Mesodermal cell (in vitro differentiated cells): ENCODE measurements around the gene CHST12. TPM values are rescaled to one million over a fixed set of nuclear protein-coding genes. Genes with fewer than 3 reads are reported as not detected.

Experiments used
- H3K27ac ChIP-seq: 2 replicates; pipeline ENCODE4 v1.7.0; 2013; ENCODE audit warnings: mild to moderate bottlenecking, low read depth, low read length, moderate library complexity; ENCODE audit not compliant: severe bottlenecking
- H3K36me3 ChIP-seq: 2 replicates; pipeline ENCODE4 v1.7.1; 2013; ENCODE audit warnings: mild to moderate bottlenecking, low read length, moderate library complexity; ENCODE audit not compliant: control insufficient read depth, insufficient read depth
- H3K4me1 ChIP-seq: one replicate; pipeline ENCODE4 v1.7.1; 2013; ENCODE audit warnings: mild to moderate bottlenecking, low read length; ENCODE audit not compliant: insufficient read depth, control insufficient read depth, poor library complexity, severe bottlenecking
- H3K4me3 ChIP-seq: 2 replicates; pipeline ENCODE4 v1.7.0; 2013; ENCODE audit warnings: low read length, control low read depth, mild to moderate bottlenecking; ENCODE audit not compliant: insufficient read depth, poor library complexity, severe bottlenecking; ENCODE audit errors: extremely low read depth
- H3K9me3 ChIP-seq: 2 replicates; pipeline ENCODE4 v1.7.1; 2013; ENCODE audit warnings: mild to moderate bottlenecking, low read length, moderate library complexity; ENCODE audit not compliant: control insufficient read depth
- WGBS, 2 experiments: methylation state at CpG; one replicate each; pipeline ENCODE4 v1.1.5; 2013; ENCODE audit warnings: missing lambda C conversion rate in 2 of 2; ENCODE audit not compliant: insufficient coverage in 2 of 2; 5-methylcytosine and 5-hydroxymethylcytosine counted together
- polyA plus RNA-seq, 2 experiments: library from polyadenylated mRNA; stranded (reverse); fragments of 50-300 nt; gene quantifications; one replicate each; pipeline ENCODE4 v1.2.3, GENCODE V29; 2013

Gene CHST12
- polyA plus RNA-seq (2013, experiment 1 of 2) = 20.6 TPM
- polyA plus RNA-seq (2013, experiment 2 of 2) = 15.7 TPM

- no peaks in the 10 kb centered on the region for H3K36me3 ChIP-seq
- peak within 1 kb of the TSS; percentile 76 for H3K4me3 ChIP-seq
- WGBS, 2 experiments = 3 to 4% methylated on average over 41 to 51 of the region's 89 CpGs
- no peaks in the 10 kb centered on the region for H3K9me3 ChIP-seq
- peak within 1 kb of the TSS; percentile 36 for H3K27ac ChIP-seq
- H3K4me1 ChIP-seq = peaks cover 18% of the 10 kb centered on the region
Observed at GRCh38 chr7:2403014-2403717, at the start of gene CHST12. CHST12 (plus strand) TSS chr7:2403611; CDS start chr7:2432640, 29,029 bp downstream.

- 0% methylated on average over 15 to 25 of the region's 26 CpGs for WGBS, 2 experiments
- H3K36me3 ChIP-seq = peaks cover 24% of the 10 kb centered on the region
- H3K4me1 ChIP-seq = peaks cover 14% of the 10 kb centered on the region
- H3K27ac ChIP-seq = peak overlapping the region; percentile 100
- peak overlapping the region; percentile 88 for H3K4me3 ChIP-seq
- no peaks in the 10 kb centered on the region for H3K9me3 ChIP-seq
Observed at GRCh38 chr7:2353936-2354185, 49.5 kb upstream of the CHST12 start.

DNA sequence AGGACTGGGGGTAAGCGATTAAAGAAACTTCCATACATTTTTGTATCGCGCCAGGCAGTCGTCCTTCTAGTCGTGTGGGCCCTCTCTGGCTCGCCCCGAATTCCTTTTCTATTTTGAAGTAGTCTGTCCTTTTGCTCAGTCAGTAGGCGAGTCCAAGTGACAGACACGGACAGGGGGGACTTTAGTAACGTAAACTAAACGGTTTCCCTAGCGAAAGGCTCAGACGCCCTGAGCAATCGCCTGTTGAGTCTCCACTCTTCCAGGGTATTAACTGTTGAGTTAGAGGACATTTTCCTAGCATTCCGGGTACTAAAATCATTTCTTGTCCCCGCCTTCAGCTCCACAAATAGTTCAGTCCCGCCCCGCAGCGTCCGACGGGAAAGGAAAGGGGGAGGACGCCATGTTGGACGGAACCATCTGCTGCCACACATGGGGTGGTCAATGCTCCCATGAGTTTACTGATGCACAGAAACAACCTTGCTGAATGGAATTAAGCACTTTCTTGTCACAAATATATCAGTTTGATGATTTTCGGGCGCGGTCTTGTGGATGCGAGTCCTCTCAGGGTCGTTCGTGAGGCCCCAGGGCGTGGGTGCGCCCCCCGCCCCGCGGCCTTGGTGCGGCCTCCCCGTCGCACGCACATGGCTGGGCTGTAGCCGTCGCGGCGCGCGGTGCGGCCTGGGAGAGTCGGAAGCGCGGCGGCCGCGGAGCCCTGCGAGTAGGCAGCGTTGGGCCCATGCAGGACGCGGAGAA is 49.0 kb upstream of the CHST12 start, which contains the start of gene EIF3B:
EIF3B (plus strand) TSS at position 642 of the 753 bp plus-strand sequence; CDS start at position 737, 95 bp downstream.
- Histone ChIP-seq H3K9me3 (no peaks in the 10 kb centered on the region), H3K36me3 (peaks cover 29% of the 10 kb centered on the region), H3K4me1 (peaks cover 14% of the 10 kb centered on the region), H3K27ac (peak within 1 kb of the TSS; percentile 100), H3K4me3 (peak within 1 kb of the TSS; percentile 88)
- WGBS, 2 experiments = 0% methylated on average over 32 to 47 of the region's 55 CpGs

GRCh38 chr7:2354939-2355704 is 48.3 kb upstream of the CHST12 start:
- 0% methylated on average over 82 to 90 of the region's 92 CpGs for WGBS, 2 experiments
- H3K4me1 ChIP-seq = peaks cover 14% of the 10 kb centered on the region
- H3K9me3 ChIP-seq = no peaks in the 10 kb centered on the region
- H3K36me3 ChIP-seq = peaks cover 37% of the 10 kb centered on the region
- peak overlapping the region; percentile 100 for H3K27ac ChIP-seq
- peak overlapping the region; percentile 88 for H3K4me3 ChIP-seq

DNA sequence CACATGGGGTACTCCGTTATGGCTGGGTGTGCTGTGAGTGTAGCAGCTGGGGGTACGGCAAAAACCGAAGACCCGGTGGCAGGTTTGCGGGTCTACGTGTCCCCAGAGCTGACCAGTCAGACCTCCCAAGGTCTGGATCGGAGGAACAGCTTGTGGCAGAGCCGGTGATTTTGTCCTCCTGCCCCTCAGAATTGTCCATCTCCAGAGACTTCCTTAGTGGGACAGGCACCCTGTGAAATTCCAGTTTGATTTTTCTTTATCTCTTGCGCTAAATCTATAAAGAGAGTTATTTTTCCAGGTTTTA is 47.8 kb upstream of the CHST12 start:
- Histone ChIP-seq H3K4me1 (peaks cover 14% of the 10 kb centered on the region), H3K27ac (no peak overlapping the region), H3K4me3 (peak overlapping the region; percentile 88), H3K9me3 (no peaks in the 10 kb centered on the region), H3K36me3 (peaks cover 42% of the 10 kb centered on the region)
- WGBS, 2 experiments = 0 to 7% methylated on average over 7 to 9 of the region's 9 CpGs

DNA sequence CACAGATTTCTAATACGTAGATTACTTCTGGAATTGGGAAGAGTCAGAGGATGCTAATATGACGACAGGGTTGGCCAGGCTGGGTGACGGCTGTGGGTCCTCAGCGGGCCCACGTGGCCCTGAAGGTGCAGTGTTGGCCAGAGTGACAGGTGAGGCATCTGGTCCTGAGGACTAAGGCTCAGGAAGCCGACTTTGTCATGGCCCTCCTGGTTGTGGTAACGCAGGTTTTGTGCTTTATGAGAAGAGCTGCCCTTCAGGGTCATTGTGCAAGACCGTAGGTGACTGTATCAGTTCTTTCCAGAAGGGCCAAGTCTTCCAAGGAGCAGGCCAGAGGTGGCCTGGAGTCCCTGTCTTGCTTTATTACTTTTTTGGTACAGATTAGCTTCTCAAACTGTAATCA is 46.2 kb upstream of the CHST12 start:
- Histone ChIP-seq H3K27ac (no peak overlapping the region), H3K36me3 (peaks cover 55% of the 10 kb centered on the region), H3K4me3 (no peak overlapping the region), H3K9me3 (no peaks in the 10 kb centered on the region), H3K4me1 (peaks cover 14% of the 10 kb centered on the region)
- 95 to 96% methylated on average over 8 of the region's 8 CpGs for WGBS, 2 experiments

GRCh38 chr7:2357571-2357970 is 45.8 kb upstream of the CHST12 start:
- 89 to 100% methylated on average over 4 of the region's 6 CpGs for WGBS, 2 experiments
- Histone ChIP-seq H3K27ac (no peak overlapping the region), H3K4me3 (no peak overlapping the region), H3K4me1 (peaks cover 14% of the 10 kb centered on the region), H3K36me3 (peaks cover 59% of the 10 kb centered on the region), H3K9me3 (no peaks in the 10 kb centered on the region)

DNA sequence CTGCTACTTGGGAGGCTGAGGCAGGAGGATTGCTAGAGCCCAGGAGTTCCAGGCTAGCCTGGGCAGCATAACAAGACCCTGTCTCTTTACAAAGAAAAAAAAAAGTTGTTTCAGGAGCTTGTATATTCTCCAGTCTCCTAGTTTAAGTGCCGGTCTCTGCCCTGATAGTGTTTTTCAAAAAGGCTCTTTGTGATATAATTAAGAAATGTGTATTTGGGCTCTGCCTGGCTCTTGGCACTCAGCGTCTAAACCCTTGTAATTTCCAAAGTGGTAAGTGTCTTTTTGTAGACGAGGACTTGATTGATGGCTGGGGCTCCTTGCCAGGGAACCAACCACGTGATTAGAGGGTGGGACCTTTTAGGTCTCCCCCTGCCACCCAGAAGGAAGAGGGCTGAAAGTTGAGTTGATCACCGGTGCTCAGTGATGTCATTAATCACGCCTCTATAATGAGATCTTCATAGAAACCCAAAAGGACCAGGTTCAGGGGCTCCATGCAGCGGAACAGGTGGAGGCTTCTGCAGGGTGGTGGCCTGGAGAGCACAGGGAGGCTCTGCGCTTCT is 44.4 kb upstream of the CHST12 start:
- 91 to 96% methylated on average over 7 of the region's 8 CpGs for WGBS, 2 experiments
- no peak overlapping the region for H3K27ac ChIP-seq
- no peaks in the 10 kb centered on the region for H3K9me3 ChIP-seq
- H3K4me3 ChIP-seq = no peak overlapping the region
- peaks cover 11% of the 10 kb centered on the region for H3K4me1 ChIP-seq
- peaks cover 74% of the 10 kb centered on the region for H3K36me3 ChIP-seq

GRCh38 chr7:2359610-2360009 is 43.8 kb upstream of the CHST12 start:
- Histone ChIP-seq H3K4me3 (no peak overlapping the region), H3K36me3 (peaks cover 79% of the 10 kb centered on the region), H3K4me1 (peaks cover 11% of the 10 kb centered on the region), H3K9me3 (no peaks in the 10 kb centered on the region), H3K27ac (no peak overlapping the region)
- 92 to 95% methylated on average over 7 to 11 of the region's 11 CpGs for WGBS, 2 experiments

- Histone ChIP-seq H3K9me3 (no peaks in the 10 kb centered on the region), H3K36me3 (peaks cover 91% of the 10 kb centered on the region), H3K4me1 (peaks cover 11% of the 10 kb centered on the region), H3K4me3 (no peak overlapping the region), H3K27ac (no peak overlapping the region)
- 100% methylated on average over 1 to 4 of the region's 6 CpGs for WGBS, 2 experiments
Observed at GRCh38 chr7:2360796-2361195, 42.6 kb upstream of the CHST12 start.
